Activated CD4-positive, alpha-beta memory T cell treated with anti-CD3 and anti-CD28 coated beads, Interleukin-2, amount 10 ng/mL, durations not matched to agents 7 days and 5 days (primary cell): ENCODE data around the gene OAT. TPM values are rescaled to one million over a fixed set of nuclear protein-coding genes. Genes with fewer than 3 reads are reported as not detected.
A peak's percentile ranks its signal among the peaks of the same experiment; 100 is the strongest.

ENCODE experiments used
- CTCF ChIA-PET: fragments of 350-600 bp; sonication (Branson Sonifier 250); formaldehyde crosslinking; loops from one replicate; lab custom pipeline; 2021; ENCODE audit warnings: antibody characterized with exemption, inconsistent platforms; lab: Charles Lee
- POLR2A ChIA-PET: fragments of 350-600 bp; sonication (Branson Sonifier 250); formaldehyde crosslinking; loops from one replicate; lab custom pipeline; 2021; ENCODE audit warnings: antibody characterized with exemption; lab: Charles Lee
- DNase-seq: peaks from one replicate; pipeline ENCODE4 v3.0.0-alpha.2; 2020
- H3K27ac Mint-ChIP-seq: one replicate; pipeline ENCODE4 v1.8.0; 2021; ENCODE audit warnings: mild to moderate bottlenecking, mixed read lengths
- H3K27me3 Mint-ChIP-seq: one replicate; pipeline ENCODE4 v1.8.0; 2021; ENCODE audit warnings: mixed read lengths
- H3K36me3 Mint-ChIP-seq: one replicate; pipeline ENCODE4 v1.8.0; 2021; ENCODE audit warnings: low read depth, mixed read lengths
- H3K4me1 Mint-ChIP-seq: one replicate; pipeline ENCODE4 v1.8.0; 2021; ENCODE audit warnings: mixed read lengths
- H3K4me3 Mint-ChIP-seq: one replicate; pipeline ENCODE4 v1.8.0; 2021; ENCODE audit warnings: mild to moderate bottlenecking, mixed read lengths
- H3K9me3 Mint-ChIP-seq: one replicate; pipeline ENCODE4 v1.8.0; 2021; ENCODE audit warnings: mixed read lengths
- total RNA-seq, 2 experiments: library from RNA; stranded (reverse); gene quantifications; one replicate each; pipeline ENCODE4 v1.2.3, GENCODE V29; 2021

The OAT gene
- total RNA-seq, 2 experiments from 2014 or later, result 20.7 to 21.3 TPM

DNA sequence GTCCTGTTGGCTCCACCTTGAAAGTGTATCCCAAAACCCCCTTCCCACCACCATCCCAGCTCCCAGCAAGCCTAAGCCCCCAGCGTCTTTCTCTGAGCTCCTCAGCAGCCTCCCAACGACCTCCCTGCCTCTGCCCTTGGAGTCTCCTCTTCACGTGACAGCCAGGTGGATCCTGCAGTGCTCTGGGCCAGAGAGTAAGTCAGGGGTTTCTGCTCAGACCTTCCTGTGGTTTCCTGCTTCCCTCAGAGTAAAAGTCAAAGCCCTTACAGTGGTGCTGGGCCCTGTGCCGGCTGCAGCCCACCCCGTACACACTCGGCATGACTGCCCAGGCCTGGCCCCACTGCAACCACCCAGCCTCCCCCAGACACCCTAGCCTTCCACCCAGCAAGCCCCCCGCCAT is 51.9 kb downstream of the OAT start:
- CTCF ChIA-PET, result interaction anchor here (0.9 to 1.3 kb wide), 2 partner anchors 22 to 37 kb away, joined by 3 read pairs; no protein-coding TSS in a partner anchor
- no peak for DNase-seq
- POLR2A ChIA-PET, result no interaction called here
- no peak overlapping the region for H3K4me3 Mint-ChIP-seq
- no peaks in the 10 kb centered on the region for H3K4me1 Mint-ChIP-seq
- H3K36me3 Mint-ChIP-seq, result no peaks in the 10 kb centered on the region
- no peak overlapping the region for H3K27ac Mint-ChIP-seq
- H3K27me3 Mint-ChIP-seq, result peaks cover 13% of the 10 kb centered on the region
- H3K9me3 Mint-ChIP-seq, result no peaks in the 10 kb centered on the region

DNA sequence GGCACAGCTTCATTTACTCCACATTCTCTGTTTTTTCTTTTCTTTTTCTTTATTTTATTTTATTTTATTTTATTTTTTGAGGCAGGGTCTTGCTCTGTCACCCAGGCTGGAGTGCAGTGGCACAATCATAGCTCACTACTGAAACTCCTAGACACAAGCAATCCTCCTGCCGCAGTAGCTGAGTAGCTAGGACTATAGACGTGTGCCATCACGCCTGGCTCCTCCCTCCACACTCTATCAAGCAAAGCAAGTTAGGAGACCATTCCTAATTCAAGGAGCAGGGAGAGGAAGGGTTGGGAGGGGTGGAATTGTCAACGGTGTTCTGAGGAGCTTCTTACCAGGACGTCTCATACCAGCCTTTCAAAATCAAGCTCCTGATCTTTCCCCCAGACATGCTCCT is 52.4 kb downstream of the OAT start:
- Mint-ChIP-seq H3K4me1 (no peaks in the 10 kb centered on the region), H3K4me3 (no peak overlapping the region), H3K27ac (no peak overlapping the region), H3K9me3 (no peaks in the 10 kb centered on the region), H3K27me3 (peaks cover 10% of the 10 kb centered on the region), H3K36me3 (no peaks in the 10 kb centered on the region)
- ChIA-PET POLR2A (no interaction called here), CTCF (interaction anchor here (0.9 to 2.4 kb wide), 3 partner anchors 22 to 37 kb away, joined by 3 to 11 read pairs (median 3); no protein-coding TSS in a partner anchor)
- no peak for DNase-seq

DNA sequence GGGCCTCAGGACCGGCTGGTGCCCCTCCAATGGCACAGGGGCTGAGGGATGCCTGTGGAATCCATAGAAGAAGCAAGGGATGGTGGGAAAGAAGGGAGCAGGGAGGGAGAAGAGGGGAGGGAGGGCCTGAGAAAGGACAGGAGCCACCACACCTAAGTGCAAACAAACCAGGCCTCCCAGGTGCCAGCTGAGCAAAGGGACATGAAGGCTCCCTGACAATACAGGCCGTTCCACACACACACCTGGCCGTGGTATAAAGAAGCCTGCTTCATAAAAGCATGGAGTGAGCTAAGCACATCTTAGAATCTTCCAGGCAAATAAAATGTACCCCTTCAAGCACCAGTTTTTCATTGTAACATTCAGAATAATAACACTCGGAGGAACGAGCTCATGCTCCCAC is 54.0 kb downstream of the OAT start:
- ChIA-PET POLR2A (no interaction called here), CTCF (interaction anchor here (2.4 kb wide), 1 partner anchor 25 kb away, joined by 11 read pairs; no protein-coding TSS in a partner anchor)
- Mint-ChIP-seq H3K27ac (no peak overlapping the region), H3K4me1 (no peaks in the 10 kb centered on the region), H3K9me3 (peaks cover 1% of the 10 kb centered on the region), H3K27me3 (peaks cover 10% of the 10 kb centered on the region), H3K4me3 (no peak overlapping the region), H3K36me3 (no peaks in the 10 kb centered on the region)
- no peak for DNase-seq

GRCh38 chr10:124362568-124362967 is 56.2 kb downstream of the OAT start:
- ChIA-PET POLR2A (no interaction called here), CTCF (interaction anchor here (1.5 to 2.9 kb wide), 2 partner anchors 26 to 367 kb away, joined by 3 to 11 read pairs; no protein-coding TSS in a partner anchor)
- Mint-ChIP-seq H3K9me3 (peaks cover 3% of the 10 kb centered on the region), H3K4me1 (no peaks in the 10 kb centered on the region), H3K36me3 (no peaks in the 10 kb centered on the region), H3K4me3 (no peak overlapping the region), H3K27ac (no peak overlapping the region), H3K27me3 (peaks cover 14% of the 10 kb centered on the region)
- DNase-seq, result no peak

GRCh38 chr10:124359336-124359832 is 59.3 kb downstream of the OAT start:
- Mint-ChIP-seq H3K4me1 (peaks cover 8% of the 10 kb centered on the region), H3K27ac (no peak overlapping the region), H3K9me3 (peaks cover 3% of the 10 kb centered on the region), H3K36me3 (no peaks in the 10 kb centered on the region), H3K4me3 (no peak overlapping the region), H3K27me3 (peaks cover 7% of the 10 kb centered on the region)
- ChIA-PET CTCF (interaction anchor here (0.9 kb wide), 1 partner anchor 30 kb away, joined by 3 read pairs; no protein-coding TSS in a partner anchor), POLR2A (no interaction called here)
- no peak for DNase-seq

DNA sequence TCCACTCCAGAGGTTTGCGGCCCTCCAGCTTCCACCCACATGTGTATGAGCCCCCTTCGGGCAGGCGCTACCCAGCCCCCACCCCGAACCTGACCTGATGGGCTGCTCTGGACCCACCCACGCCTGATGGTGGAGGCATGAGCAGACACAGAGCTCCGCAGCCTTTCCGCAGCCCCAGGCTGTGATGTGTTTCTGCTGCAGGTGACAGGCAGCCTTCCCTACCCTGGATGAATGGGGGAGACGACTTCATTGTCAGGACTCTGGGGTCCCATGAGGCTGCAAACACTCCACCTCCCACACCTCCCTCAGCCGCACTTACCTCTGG is 61.2 kb downstream of the OAT start:
- DNase-seq, result no peak
- ChIA-PET CTCF (interaction anchor here (0.7 to 1.2 kb wide), 3 partner anchors 31 to 392 kb away, joined by 3 to 6 read pairs (median 4); no protein-coding TSS in a partner anchor), POLR2A (no interaction called here)
- peaks cover 11% of the 10 kb centered on the region for H3K4me1 Mint-ChIP-seq
- peaks cover 3% of the 10 kb centered on the region for H3K9me3 Mint-ChIP-seq
- no peak overlapping the region for H3K4me3 Mint-ChIP-seq
- H3K27me3 Mint-ChIP-seq, result peaks cover 7% of the 10 kb centered on the region
- H3K36me3 Mint-ChIP-seq, result no peaks in the 10 kb centered on the region
- H3K27ac Mint-ChIP-seq, result no peak overlapping the region

DNA sequence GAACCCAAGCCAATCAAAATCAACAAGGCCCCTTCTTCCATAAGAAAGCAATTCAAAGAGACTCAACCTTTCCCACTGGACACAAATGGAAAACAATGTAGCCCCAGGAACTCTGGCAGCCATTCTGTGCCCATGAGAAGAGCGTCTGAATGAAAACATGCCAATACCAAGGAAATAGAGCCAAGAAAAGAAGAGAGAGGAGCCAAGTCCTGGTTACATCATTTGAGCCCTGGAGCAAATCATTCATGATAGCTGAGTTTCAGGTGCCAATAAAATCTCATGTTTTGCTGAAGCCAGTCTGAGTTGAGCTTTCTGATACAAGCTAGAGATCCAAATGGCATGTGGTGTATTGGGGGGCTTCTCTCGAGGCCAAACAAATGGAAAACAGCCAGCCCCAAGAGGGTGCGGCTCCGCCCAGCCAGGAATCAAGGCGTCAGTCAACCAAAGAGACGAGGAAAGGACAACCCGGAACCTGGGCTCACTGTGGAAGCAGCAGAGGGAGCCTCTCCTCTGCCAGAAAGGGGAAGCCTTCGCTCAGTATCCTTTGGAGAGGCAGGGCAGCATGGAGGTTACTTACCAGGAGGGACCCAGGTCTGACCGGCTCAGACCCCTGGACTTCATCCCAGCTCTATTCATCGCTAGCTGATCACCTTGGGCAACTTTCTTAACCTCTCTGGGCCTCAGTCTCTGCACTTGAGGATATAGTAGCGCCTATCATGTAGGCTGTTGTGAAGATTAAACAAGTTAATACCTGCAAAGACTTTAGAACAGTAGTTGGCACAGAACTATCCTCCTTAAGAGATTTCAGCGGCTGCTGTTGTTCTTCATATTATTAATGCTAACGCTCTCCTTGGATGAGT is 61.8 kb downstream of the OAT start:
- H3K36me3 Mint-ChIP-seq, result no peaks in the 10 kb centered on the region
- H3K9me3 Mint-ChIP-seq, result peaks cover 3% of the 10 kb centered on the region
- H3K27ac Mint-ChIP-seq, result no peak overlapping the region
- H3K4me3 Mint-ChIP-seq, result no peak overlapping the region
- ChIA-PET POLR2A (no interaction called here), CTCF (interaction anchor here (1.1 kb wide), 1 partner anchor 32 kb away, joined by 4 read pairs; no protein-coding TSS in a partner anchor)
- H3K27me3 Mint-ChIP-seq, result peaks cover 7% of the 10 kb centered on the region
- DNase-seq, result no peak
- peaks cover 11% of the 10 kb centered on the region for H3K4me1 Mint-ChIP-seq

DNA sequence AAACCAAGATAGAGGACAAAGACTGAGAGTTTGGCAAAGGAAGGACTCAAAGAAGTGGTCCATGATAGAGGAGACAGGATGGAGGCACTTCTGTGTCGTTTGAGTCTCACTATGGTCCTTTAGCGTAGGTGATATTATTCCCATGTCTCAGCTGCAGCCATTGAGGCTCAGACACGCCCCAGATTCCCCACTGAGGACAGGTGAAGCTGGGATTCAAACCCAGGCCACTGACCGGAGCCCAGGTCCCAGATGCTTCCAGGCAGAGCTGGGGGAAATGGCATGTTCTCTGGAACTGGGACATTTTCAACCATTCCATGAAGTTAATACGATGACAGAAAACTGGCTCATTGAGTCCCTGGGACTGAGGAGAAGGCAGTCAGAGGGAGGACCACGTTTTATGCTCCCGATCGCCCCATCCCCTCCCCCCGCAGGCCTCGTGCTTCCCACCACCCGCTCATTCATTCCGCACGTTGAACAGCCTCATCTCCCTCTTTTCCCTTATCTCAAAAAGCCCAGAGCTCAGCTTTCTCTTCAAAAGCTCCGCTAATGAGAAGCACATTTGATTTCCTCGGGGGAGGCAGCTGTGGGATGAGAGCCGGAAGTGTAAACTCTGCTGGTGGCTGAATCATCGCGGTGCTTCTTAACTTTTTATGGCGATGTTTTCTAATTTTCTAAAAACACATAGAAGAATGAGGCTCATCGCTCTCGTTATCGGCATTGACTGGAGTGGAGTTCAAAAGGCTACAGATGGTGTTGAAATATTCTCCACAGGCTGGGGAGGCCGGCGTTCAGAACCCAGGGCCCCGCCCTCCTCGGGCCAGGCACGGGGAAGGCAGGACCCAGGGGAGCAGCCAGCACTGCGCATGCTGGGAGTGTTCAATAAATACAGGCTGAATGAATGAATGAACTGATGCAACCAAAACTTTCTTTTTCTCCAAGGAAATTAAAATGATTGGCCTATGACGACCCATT is 64.0 kb downstream of the OAT start:
- Mint-ChIP-seq H3K36me3 (no peaks in the 10 kb centered on the region), H3K27ac (peak overlapping the region; percentile 54), H3K9me3 (peaks cover 2% of the 10 kb centered on the region), H3K27me3 (peaks cover 7% of the 10 kb centered on the region), H3K4me1 (peaks cover 11% of the 10 kb centered on the region), H3K4me3 (peak overlapping the region; percentile 72)
- POLR2A ChIA-PET, result no interaction called here
- DNase-seq, result peak; percentile 31
- CTCF ChIA-PET, result interaction anchor here (1.1 to 2.2 kb wide), 4 partner anchors 34 to 360 kb away, joined by 3 to 11 read pairs (median 4); partner anchors contain the start of gene LHPP

- Mint-ChIP-seq H3K27me3 (peaks cover 7% of the 10 kb centered on the region), H3K27ac (no peak overlapping the region), H3K4me3 (no peak overlapping the region), H3K9me3 (no peaks in the 10 kb centered on the region), H3K4me1 (peaks cover 11% of the 10 kb centered on the region), H3K36me3 (no peaks in the 10 kb centered on the region)
- ChIA-PET CTCF (interaction anchor here (1.1 to 2.2 kb wide), 4 partner anchors 35 to 359 kb away, joined by 3 to 11 read pairs (median 4); partner anchors contain the start of gene LHPP), POLR2A (no interaction called here)
- DNase-seq, result no peak
These were observed 64.8 kb downstream of the OAT start for GRCh38 chr10:124353896-124354295.

DNA sequence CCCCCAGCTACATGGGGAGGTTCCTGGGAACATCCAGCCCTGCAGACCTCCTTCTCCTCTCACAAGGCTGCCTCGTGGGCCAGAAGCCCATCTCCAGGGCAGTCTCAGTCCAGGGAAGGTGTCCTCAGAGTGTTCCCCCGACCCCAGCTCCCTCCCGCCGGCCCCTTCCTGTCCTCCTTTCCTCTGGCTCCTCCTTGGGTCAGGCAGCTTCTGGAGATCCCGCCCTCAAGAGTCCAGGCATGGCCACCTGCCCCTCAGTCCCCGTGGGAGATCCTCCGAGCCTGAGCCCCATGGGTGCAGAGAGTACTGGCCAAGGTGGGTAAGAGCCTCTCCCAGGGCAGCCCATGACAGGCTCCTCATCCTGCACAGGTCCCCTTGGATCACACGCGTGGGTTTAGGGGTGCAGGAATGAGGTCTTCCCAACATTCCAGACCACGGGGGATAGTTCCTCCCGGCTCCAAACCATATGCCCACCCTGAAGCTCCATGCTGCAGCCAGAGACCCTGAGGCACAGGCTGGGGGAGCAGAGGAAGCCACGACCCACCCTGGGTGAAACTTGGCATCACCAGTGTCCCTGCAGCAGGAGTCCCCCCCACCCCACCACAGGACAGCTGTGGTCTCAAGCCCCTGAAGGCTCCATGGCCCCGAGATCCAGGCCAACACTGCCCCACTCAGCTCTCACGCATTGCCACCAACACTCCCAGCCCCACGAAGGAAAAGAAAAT is 65.5 kb downstream of the OAT start:
- no peaks in the 10 kb centered on the region for H3K36me3 Mint-ChIP-seq
- CTCF ChIA-PET, result interaction anchor here (1.1 to 2.2 kb wide), 3 partner anchors 36 to 358 kb away, joined by 3 to 11 read pairs (median 3); partner anchors contain the start of gene LHPP

GRCh38 chr10:124351481-124352220 is 67.1 kb downstream of the OAT start:
- CTCF ChIA-PET, result no interaction called here
- H3K27me3 Mint-ChIP-seq, result peaks cover 2% of the 10 kb centered on the region
- no peak for DNase-seq
- POLR2A ChIA-PET, result no interaction called here
- H3K4me1 Mint-ChIP-seq, result peaks cover 11% of the 10 kb centered on the region
- H3K27ac Mint-ChIP-seq, result no peak overlapping the region
- no peak overlapping the region for H3K4me3 Mint-ChIP-seq
- no peaks in the 10 kb centered on the region for H3K36me3 Mint-ChIP-seq
- no peaks in the 10 kb centered on the region for H3K9me3 Mint-ChIP-seq

More for the DNA sequence above, 65.5 kb downstream of the OAT start:
- POLR2A ChIA-PET, result no interaction called here
- Mint-ChIP-seq H3K4me3 (no peak overlapping the region), H3K9me3 (no peaks in the 10 kb centered on the region), H3K4me1 (peaks cover 11% of the 10 kb centered on the region), H3K27me3 (peaks cover 7% of the 10 kb centered on the region), H3K27ac (no peak overlapping the region)
- DNase-seq, result no peak
